GM23338 (cell line): ENCODE data around the gene NRN1L. TPM values are rescaled to one million over a fixed set of nuclear protein-coding genes. Genes with fewer than 3 reads are reported as not detected.

Experiments used
- ATAC-seq: fragments of 200-7000 bp; cut with Tn5 transposase; 3 replicates; pipeline ENCODE4 v1.9.1; 2020
- DNase-seq: peaks from one replicate; pipeline ENCODE4 v3.0.0-alpha.2; 2015; ENCODE audit warnings: low spot score
- H2AFZ ChIP-seq: fragments of 200-600 bp; sonication (generic); 2 replicates; pipeline ENCODE4 v1.8.0; 2016; ENCODE audit warnings: antibody characterized with exemption, mild to moderate bottlenecking, moderate library complexity
- H3F3A ChIP-seq: fragments of 200-600 bp; sonication (generic); replicated peaks from 2 replicates; pipeline ENCODE4 v1.8.0; 2017; ENCODE audit warnings: antibody characterized with exemption, mixed run types, low read depth
- H3K27ac ChIP-seq: fragments of 200-600 bp; sonication (generic); 2 replicates; pipeline ENCODE4 v1.6.1; 2016; ENCODE audit warnings: low read depth
- H3K27me3 ChIP-seq: fragments of 200-600 bp; sonication (generic); 2 replicates; pipeline ENCODE4 v1.8.0; 2016; ENCODE audit warnings: mild to moderate bottlenecking, mixed run types, moderate library complexity; ENCODE audit not compliant: insufficient read depth
- H3K36me3 ChIP-seq: fragments of 200-600 bp; sonication (generic); 2 replicates; pipeline ENCODE4 v1.8.0; 2016; ENCODE audit warnings: mild to moderate bottlenecking; ENCODE audit not compliant: insufficient read depth
- H3K4me1 ChIP-seq: fragments of 200-600 bp; sonication (generic); 2 replicates; pipeline ENCODE4 v1.8.0; 2016; ENCODE audit warnings: mild to moderate bottlenecking, moderate library complexity; ENCODE audit not compliant: insufficient read depth
- H3K4me2 ChIP-seq: fragments of 200-600 bp; sonication (generic); 2 replicates; pipeline ENCODE4 v1.7.1; 2017; ENCODE audit warnings: mixed run types
- H3K4me3 ChIP-seq: fragments of 200-600 bp; sonication (generic); 2 replicates; pipeline ENCODE4 v1.6.1; 2016; ENCODE audit warnings: mixed run types
- H3K79me2 ChIP-seq: fragments of 200-600 bp; sonication (generic); replicated peaks from 2 replicates; pipeline ENCODE4 v1.8.0; 2017; ENCODE audit warnings: mild to moderate bottlenecking; ENCODE audit not compliant: insufficient read depth
- H3K9me2 ChIP-seq: fragments of 200-600 bp; sonication (generic); 2 replicates; pipeline ENCODE4 v1.8.0; 2017; ENCODE audit not compliant: insufficient read depth
- H4K20me1 ChIP-seq: fragments of 200-600 bp; sonication (generic); replicated peaks from 2 replicates; pipeline ENCODE4 v1.8.0; 2017; ENCODE audit warnings: mild to moderate bottlenecking; ENCODE audit not compliant: insufficient read depth
- H3K27ac Mint-ChIP-seq: 2 replicates; pipeline ENCODE4 v1.8.0; 2020; ENCODE audit warnings: inconsistent platforms, mild to moderate bottlenecking, moderate library complexity, mixed read lengths
- H3K27me3 Mint-ChIP-seq: 3 replicates; pipeline ENCODE4 v1.8.0; 2022; ENCODE audit warnings: low read depth, mild to moderate bottlenecking, moderate library complexity, mixed read lengths, inconsistent platforms; ENCODE audit not compliant: insufficient read depth, poor library complexity
- H3K36me3 Mint-ChIP-seq: 3 replicates; pipeline ENCODE4 v1.8.0; 2021; ENCODE audit warnings: low read depth, mild to moderate bottlenecking, inconsistent platforms, moderate library complexity, mixed read lengths
- H3K4me1 Mint-ChIP-seq: 3 replicates; pipeline ENCODE4 v1.8.0; 2020; ENCODE audit warnings: mild to moderate bottlenecking, inconsistent platforms, mixed read lengths
- H3K4me3 Mint-ChIP-seq: 3 replicates; pipeline ENCODE4 v1.8.0; 2021; ENCODE audit warnings: moderate library complexity, mild to moderate bottlenecking, inconsistent platforms, mixed read lengths
- H3K9me3 Mint-ChIP-seq: 3 replicates; pipeline ENCODE4 v1.8.0; 2020; ENCODE audit warnings: moderate library complexity, mild to moderate bottlenecking, inconsistent platforms, mixed read lengths
- CREB1 ChIP-seq: fragments of 250-450 bp; sonication (Bioruptor Pico); IDR thresholded peaks from 2 replicates; pipeline ENCODE4 v1.5.0; 2020; ENCODE audit warnings: low read depth, mild to moderate bottlenecking, moderate library complexity
- EZH2 ChIP-seq: fragments of 200-600 bp; sonication (generic); IDR thresholded peaks from one replicate; pipeline ENCODE4 v1.8.0; 2017; ENCODE audit warnings: antibody characterized with exemption, mild to moderate bottlenecking, low read depth; ENCODE audit not compliant: unreplicated experiment
- NANOG ChIP-seq: IDR thresholded peaks from 2 replicates; pipeline ENCODE4 v1.6.1; 2016; ENCODE audit warnings: antibody characterized with exemption, borderline replicate concordance
- POLR2AphosphoS5 ChIP-seq: IDR thresholded peaks from 2 replicates; pipeline ENCODE4 v1.6.1; 2016; ENCODE audit warnings: antibody characterized with exemption, low read depth
- STAT1 ChIP-seq: IDR thresholded peaks from one replicate; pipeline ENCODE4 v1.6.1; 2016; ENCODE audit warnings: antibody characterized with exemption; ENCODE audit not compliant: unreplicated experiment
- ZNF114 ChIP-seq: fragments of 250-450 bp; sonication (Bioruptor Pico); IDR thresholded peaks from 2 replicates; pipeline ENCODE4 v1.5.0; 2020; ENCODE audit warnings: mild to moderate bottlenecking, moderate library complexity
- polyA plus RNA-seq: library from polyadenylated mRNA; unstranded; fragments of >200 nt; fragmentation: Nextera tagmentation; extraction: Ambion mirVana; gene quantifications from 2 replicates; pipeline ENCODE4 v1.2.1, GENCODE V29; 2016
- total RNA-seq: library from RNA; depleted of rRNA; stranded (reverse); fragments of >200 nt; shearing (Covaris generic); gene quantifications from 2 replicates; pipeline ENCODE4 v1.2.3, GENCODE V29; 2014
- TF ChIP-seq, protein P1 (sequence below): IDR thresholded peaks from 2 replicates; pipeline ENCODE4 v1.6.1; 2016; ENCODE audit warnings: antibody characterized with exemption
- TF ChIP-seq, protein P2 (sequence below): fragments of 250-450 bp; sonication (Bioruptor Pico); IDR thresholded peaks from 2 replicates; pipeline ENCODE4 v1.5.0; 2020; ENCODE audit warnings: mild to moderate bottlenecking, moderate library complexity
- TF ChIP-seq, protein P3 (sequence below), 2 experiments: fragments of 200-600 bp in 1 of 2; sonication (generic) in 1 of 2; conservative IDR thresholded peaks; 2 replicates each; pipeline versions ENCODE4 v1.5.1 to v1.6.1; 2016 to 2017; ENCODE audit warnings: antibody characterized with exemption in 2 of 2, low read depth in 2 of 2, mild to moderate bottlenecking in 2 of 2, moderate library complexity in 1 of 2

The NRN1L gene
- total and polyA plus RNA-seq, 2 experiments from 2014 or later = 14.0 to 26.1 TPM

DNA sequence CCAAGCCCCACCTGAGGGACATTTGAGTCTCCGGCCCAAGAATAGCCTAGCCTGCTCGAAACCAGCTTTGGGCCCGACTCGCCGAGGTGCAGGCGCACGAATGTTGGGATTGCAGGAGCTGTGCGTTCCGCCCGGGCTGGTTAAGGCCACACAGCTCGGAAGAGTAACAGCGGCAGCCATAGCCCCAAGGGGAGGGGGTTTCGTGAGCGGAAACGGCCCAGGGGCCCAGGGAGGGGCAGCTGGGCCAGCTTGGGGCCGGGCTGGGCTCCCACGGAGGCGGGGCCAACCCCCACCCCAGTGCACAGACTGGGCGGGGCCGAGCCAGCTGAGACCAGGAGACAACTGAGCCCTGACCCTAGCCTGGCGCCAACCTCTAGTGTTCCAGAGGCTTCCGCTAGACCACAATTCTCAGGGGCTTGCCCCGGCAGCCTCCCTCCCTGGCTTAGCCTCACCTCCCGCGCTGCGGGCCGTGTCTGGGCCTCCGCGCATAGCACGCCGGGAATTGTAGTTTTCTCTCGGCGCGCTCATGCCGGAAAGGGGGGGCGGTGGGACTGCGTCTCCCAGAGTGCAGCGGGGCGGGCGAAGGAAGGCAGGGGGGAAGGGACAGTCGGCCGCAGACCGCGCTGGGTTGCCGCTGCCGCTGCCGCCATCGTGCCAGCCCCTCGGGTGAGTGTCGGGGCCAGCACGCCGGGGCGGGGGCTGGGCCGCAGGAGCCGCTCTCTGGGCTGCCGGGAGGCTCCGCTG is 38.2 kb upstream of the NRN1L start, which contains the start of gene NUTF2:
Gene NUTF2, plus strand, starts transcription at position 614 of the 744 bp plus-strand sequence. CDS start 18,198 bp downstream, outside the sequence.
- peak within 1 kb of the TSS; percentile 91 for H3K4me3 ChIP-seq
- Mint-ChIP-seq H3K27ac (peak within 1 kb of the TSS; percentile 95), H3K4me1 (peaks cover 38% of the 10 kb centered on the region), H3K36me3 (peaks cover 25% of the 10 kb centered on the region), H3K9me3 (no peaks in the 10 kb centered on the region), H3K27me3 (peaks cover 14% of the 10 kb centered on the region), H3K4me3 (peak within 1 kb of the TSS; percentile 95)
- H3K79me2 ChIP-seq = peaks cover 73% of the 10 kb centered on the region
- no peaks in the 10 kb centered on the region for H3K9me2 ChIP-seq
- H3F3A ChIP-seq = peaks cover 37% of the 10 kb centered on the region
- peaks cover 43% of the 10 kb centered on the region for H4K20me1 ChIP-seq
- peak; percentile 51 for TF ChIP-seq POLR2AphosphoS5
- peak; percentile 79 for TF ChIP-seq CREB1
- TF ChIP-seq NANOG = no peak
- no peak for TF ChIP-seq ZNF114
- TF ChIP-seq, protein P1, sequence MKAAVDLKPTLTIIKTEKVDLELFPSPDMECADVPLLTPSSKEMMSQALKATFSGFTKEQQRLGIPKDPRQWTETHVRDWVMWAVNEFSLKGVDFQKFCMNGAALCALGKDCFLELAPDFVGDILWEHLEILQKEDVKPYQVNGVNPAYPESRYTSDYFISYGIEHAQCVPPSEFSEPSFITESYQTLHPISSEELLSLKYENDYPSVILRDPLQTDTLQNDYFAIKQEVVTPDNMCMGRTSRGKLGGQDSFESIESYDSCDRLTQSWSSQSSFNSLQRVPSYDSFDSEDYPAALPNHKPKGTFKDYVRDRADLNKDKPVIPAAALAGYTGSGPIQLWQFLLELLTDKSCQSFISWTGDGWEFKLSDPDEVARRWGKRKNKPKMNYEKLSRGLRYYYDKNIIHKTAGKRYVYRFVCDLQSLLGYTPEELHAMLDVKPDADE = peak; percentile 98
- no peaks in the 10 kb centered on the region for H3K27me3 ChIP-seq
- ATAC-seq (peak; percentile 71), DNase-seq (peak; percentile 98)
- H3K4me2 ChIP-seq = peak within 1 kb of the TSS; percentile 98
- peak within 1 kb of the TSS; percentile 53; the same call in 1 of the 2 replicates for H2AFZ ChIP-seq
- peak within 1 kb of the TSS; percentile 97 for H3K27ac ChIP-seq
- 0 out of 2 replicates have a peak, but pooled peaks cover 3% of the 10 kb centered on the region for H3K36me3 ChIP-seq
- H3K4me1 ChIP-seq = peaks cover 37% of the 10 kb centered on the region

DNA sequence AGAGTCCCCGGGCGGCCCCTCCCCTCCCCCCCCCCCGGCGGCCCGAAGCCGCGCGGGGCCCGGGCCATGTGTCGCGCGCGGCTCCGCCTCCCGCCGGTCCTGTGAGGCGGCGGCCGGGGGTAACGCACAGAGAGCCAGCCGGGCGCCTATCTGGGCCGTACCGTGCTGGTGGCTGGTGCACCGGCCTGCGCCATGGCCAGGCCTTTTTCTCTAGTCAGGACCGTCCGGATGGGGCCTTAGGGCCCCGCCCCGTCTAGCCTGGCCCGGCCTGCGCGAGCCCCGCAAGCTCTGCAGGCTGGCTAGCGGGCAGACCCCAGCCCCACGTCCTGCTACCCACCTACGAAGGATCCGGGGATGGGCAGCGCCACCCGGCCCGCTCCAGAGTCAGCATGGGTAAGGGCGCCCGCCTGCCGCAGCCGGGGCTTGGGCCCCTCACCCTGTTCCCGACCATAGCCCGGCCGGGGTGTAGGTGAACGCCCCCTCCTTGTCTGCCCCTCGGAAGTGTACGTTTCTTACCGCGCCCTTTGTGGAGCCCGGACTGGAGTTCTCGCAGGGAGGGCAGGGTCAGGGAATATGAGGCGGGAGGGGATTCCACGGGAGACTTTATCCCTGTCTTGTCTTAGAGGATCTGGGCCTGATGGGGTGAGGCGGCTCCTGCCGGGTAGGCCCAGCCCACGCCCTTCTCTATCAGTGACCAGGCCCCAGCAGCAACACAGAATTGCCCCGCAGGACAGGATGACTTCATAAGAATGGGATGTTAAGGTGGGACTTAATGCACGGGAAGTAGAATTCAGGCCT is 37.4 kb upstream of the NRN1L start, which contains the start of gene CENPT:
Gene CENPT, minus strand, starts transcription at position 630 of the 798 bp plus-strand sequence. CDS start 13,834 bp downstream, outside the sequence.
- Mint-ChIP-seq H3K4me3 (peak within 1 kb of the TSS; percentile 95), H3K27ac (peak within 1 kb of the TSS; percentile 89), H3K36me3 (peaks cover 25% of the 10 kb centered on the region), H3K27me3 (peaks cover 14% of the 10 kb centered on the region), H3K4me1 (peaks cover 37% of the 10 kb centered on the region), H3K9me3 (no peaks in the 10 kb centered on the region)
- no peaks in the 10 kb centered on the region for H3K27me3 ChIP-seq
- peak within 1 kb of the TSS; percentile 97 for H3K27ac ChIP-seq
- peak; percentile 21 for ATAC-seq
- H2AFZ ChIP-seq = no peak within 1 kb of the TSS
- peak within 1 kb of the TSS; percentile 91 for H3K4me3 ChIP-seq
- peaks cover 51% of the 10 kb centered on the region for H4K20me1 ChIP-seq
- peak; percentile 62 for DNase-seq
- H3K9me2 ChIP-seq = no peaks in the 10 kb centered on the region
- H3K4me1 ChIP-seq = peaks cover 37% of the 10 kb centered on the region
- peak within 1 kb of the TSS; percentile 98 for H3K4me2 ChIP-seq
- H3K36me3 ChIP-seq = 0 out of 2 replicates have a peak, but pooled peaks cover 3% of the 10 kb centered on the region
- H3F3A ChIP-seq = peaks cover 37% of the 10 kb centered on the region
- H3K79me2 ChIP-seq = peaks cover 80% of the 10 kb centered on the region
- TF ChIP-seq ZNF114 = no peak
- TF ChIP-seq, protein P2, sequence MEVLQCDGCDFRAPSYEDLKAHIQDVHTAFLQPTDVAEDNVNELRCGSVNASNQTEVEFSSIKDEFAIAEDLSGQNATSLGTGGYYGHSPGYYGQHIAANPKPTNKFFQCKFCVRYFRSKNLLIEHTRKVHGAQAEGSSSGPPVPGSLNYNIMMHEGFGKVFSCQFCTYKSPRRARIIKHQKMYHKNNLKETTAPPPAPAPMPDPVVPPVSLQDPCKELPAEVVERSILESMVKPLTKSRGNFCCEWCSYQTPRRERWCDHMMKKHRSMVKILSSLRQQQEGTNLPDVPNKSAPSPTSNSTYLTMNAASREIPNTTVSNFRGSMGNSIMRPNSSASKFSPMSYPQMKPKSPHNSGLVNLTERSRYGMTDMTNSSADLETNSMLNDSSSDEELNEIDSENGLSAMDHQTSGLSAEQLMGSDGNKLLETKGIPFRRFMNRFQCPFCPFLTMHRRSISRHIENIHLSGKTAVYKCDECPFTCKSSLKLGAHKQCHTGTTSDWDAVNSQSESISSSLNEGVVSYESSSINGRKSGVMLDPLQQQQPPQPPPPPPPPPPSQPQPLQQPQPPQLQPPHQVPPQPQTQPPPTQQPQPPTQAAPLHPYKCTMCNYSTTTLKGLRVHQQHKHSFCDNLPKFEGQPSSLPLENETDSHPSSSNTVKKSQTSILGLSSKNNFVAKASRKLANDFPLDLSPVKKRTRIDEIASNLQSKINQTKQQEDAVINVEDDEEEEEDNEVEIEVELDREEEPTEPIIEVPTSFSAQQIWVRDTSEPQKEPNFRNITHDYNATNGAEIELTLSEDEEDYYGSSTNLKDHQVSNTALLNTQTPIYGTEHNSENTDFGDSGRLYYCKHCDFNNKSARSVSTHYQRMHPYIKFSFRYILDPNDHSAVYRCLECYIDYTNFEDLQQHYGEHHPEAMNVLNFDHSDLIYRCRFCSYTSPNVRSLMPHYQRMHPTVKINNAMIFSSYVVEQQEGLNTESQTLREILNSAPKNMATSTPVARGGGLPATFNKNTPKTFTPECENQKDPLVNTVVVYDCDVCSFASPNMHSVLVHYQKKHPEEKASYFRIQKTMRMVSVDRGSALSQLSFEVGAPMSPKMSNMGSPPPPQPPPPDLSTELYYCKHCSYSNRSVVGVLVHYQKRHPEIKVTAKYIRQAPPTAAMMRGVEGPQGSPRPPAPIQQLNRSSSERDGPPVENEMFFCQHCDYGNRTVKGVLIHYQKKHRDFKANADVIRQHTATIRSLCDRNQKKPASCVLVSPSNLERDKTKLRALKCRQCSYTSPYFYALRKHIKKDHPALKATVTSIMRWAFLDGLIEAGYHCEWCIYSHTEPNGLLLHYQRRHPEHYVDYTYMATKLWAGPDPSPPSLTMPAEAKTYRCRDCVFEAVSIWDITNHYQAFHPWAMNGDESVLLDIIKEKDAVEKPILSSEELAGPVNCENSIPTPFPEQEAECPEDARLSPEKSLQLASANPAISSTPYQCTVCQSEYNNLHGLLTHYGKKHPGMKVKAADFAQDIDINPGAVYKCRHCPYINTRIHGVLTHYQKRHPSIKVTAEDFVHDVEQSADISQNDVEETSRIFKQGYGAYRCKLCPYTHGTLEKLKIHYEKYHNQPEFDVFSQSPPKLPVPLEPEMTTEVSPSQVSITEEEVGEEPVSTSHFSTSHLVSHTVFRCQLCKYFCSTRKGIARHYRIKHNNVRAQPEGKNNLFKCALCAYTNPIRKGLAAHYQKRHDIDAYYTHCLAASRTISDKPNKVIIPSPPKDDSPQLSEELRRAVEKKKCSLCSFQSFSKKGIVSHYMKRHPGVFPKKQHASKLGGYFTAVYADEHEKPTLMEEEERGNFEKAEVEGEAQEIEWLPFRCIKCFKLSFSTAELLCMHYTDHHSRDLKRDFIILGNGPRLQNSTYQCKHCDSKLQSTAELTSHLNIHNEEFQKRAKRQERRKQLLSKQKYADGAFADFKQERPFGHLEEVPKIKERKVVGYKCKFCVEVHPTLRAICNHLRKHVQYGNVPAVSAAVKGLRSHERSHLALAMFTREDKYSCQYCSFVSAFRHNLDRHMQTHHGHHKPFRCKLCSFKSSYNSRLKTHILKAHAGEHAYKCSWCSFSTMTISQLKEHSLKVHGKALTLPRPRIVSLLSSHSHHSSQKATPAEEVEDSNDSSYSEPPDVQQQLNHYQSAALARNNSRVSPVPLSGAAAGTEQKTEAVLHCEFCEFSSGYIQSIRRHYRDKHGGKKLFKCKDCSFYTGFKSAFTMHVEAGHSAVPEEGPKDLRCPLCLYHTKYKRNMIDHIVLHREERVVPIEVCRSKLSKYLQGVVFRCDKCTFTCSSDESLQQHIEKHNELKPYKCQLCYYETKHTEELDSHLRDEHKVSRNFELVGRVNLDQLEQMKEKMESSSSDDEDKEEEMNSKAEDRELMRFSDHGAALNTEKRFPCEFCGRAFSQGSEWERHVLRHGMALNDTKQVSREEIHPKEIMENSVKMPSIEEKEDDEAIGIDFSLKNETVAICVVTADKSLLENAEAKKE (CRISPR knock-in tag) = no peak
- no peak for TF ChIP-seq STAT1
- no peak for TF ChIP-seq POLR2AphosphoS5
- TF ChIP-seq CREB1 = no peak
- no peak for TF ChIP-seq NANOG
- TF ChIP-seq, protein P3, sequence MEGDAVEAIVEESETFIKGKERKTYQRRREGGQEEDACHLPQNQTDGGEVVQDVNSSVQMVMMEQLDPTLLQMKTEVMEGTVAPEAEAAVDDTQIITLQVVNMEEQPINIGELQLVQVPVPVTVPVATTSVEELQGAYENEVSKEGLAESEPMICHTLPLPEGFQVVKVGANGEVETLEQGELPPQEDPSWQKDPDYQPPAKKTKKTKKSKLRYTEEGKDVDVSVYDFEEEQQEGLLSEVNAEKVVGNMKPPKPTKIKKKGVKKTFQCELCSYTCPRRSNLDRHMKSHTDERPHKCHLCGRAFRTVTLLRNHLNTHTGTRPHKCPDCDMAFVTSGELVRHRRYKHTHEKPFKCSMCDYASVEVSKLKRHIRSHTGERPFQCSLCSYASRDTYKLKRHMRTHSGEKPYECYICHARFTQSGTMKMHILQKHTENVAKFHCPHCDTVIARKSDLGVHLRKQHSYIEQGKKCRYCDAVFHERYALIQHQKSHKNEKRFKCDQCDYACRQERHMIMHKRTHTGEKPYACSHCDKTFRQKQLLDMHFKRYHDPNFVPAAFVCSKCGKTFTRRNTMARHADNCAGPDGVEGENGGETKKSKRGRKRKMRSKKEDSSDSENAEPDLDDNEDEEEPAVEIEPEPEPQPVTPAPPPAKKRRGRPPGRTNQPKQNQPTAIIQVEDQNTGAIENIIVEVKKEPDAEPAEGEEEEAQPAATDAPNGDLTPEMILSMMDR (conservative IDR thresholded peaks at IDR 0.05; ENCODE audit: low read depth in 2 of 2) = no peak
- TF ChIP-seq EZH2 = no peak
